Astrocyte (in vitro differentiated cells and primary cell): Measurements from ENCODE around the gene CNGA3. TPM values are rescaled to one million over a fixed set of nuclear protein-coding genes. Genes with fewer than 3 reads are reported as not detected.

Experiments
- DNase-seq: peaks from one replicate; pipeline ENCODE4 v3.0.0-alpha.2; 2010; ENCODE audit warnings: low read depth
- FAIRE-seq: peaks from 2 replicates; lab custom pipeline; 2011; peaks lifted over from hg19 to GRCh38; lab: Jason Lieb, UNC
- H2AFZ ChIP-seq: 2 replicates; pipeline ENCODE4 v1.6.0; 2012; ENCODE audit warnings: low read depth, low read length, inconsistent platforms
- H3K27ac ChIP-seq: 2 replicates; pipeline ENCODE4 v1.5.1; 2011; ENCODE audit warnings: low read depth, low read length, inconsistent platforms
- H3K27me3 ChIP-seq: 2 replicates; pipeline ENCODE4 v1.6.0; 2011; ENCODE audit warnings: low read length, inconsistent platforms; ENCODE audit not compliant: insufficient read depth
- H3K36me3 ChIP-seq: 2 replicates; pipeline ENCODE4 v1.5.1; 2011; ENCODE audit warnings: low read length, inconsistent platforms; ENCODE audit not compliant: insufficient read depth
- H3K4me1 ChIP-seq: 2 replicates; pipeline ENCODE4 v1.5.1; 2011; ENCODE audit warnings: low read length, inconsistent platforms; ENCODE audit not compliant: insufficient read depth
- H3K4me2 ChIP-seq: 2 replicates; pipeline ENCODE4 v1.6.0; 2012; ENCODE audit warnings: low read length, inconsistent platforms
- H3K4me3 ChIP-seq: 2 replicates; pipeline ENCODE4 v1.5.1; 2011; ENCODE audit warnings: low read depth, mild to moderate bottlenecking, low read length, inconsistent platforms; ENCODE audit not compliant: insufficient read depth
- H3K79me2 ChIP-seq: 2 replicates; pipeline ENCODE4 v1.6.0; 2012; ENCODE audit warnings: mild to moderate bottlenecking, low read length, inconsistent platforms; ENCODE audit not compliant: insufficient read depth
- H3K9ac ChIP-seq: 2 replicates; pipeline ENCODE4 v1.6.0; 2012; ENCODE audit warnings: mild to moderate bottlenecking, low read length, inconsistent platforms
- H3K9me3 ChIP-seq: 2 replicates; pipeline ENCODE4 v1.5.1; 2012; ENCODE audit warnings: low read depth, mild to moderate bottlenecking, low read length, inconsistent platforms; ENCODE audit not compliant: insufficient read depth
- H4K20me1 ChIP-seq: 2 replicates; pipeline ENCODE4 v1.6.0; 2012; ENCODE audit warnings: low read length, inconsistent platforms; ENCODE audit not compliant: insufficient read depth
- H3K27ac Mint-ChIP-seq: one replicate; pipeline ENCODE4 v1.8.0; 2021; ENCODE audit warnings: mild to moderate bottlenecking, mixed read lengths; ENCODE audit not compliant: unreplicated experiment
- H3K27me3 Mint-ChIP-seq: one replicate; pipeline ENCODE4 v1.8.0; 2021; ENCODE audit warnings: low read depth, mixed read lengths; ENCODE audit not compliant: unreplicated experiment
- H3K36me3 Mint-ChIP-seq: one replicate; pipeline ENCODE4 v1.8.0; 2021; ENCODE audit warnings: low read depth, mixed read lengths; ENCODE audit not compliant: unreplicated experiment
- H3K4me1 Mint-ChIP-seq: one replicate; pipeline ENCODE4 v1.8.0; 2021; ENCODE audit warnings: low read depth, mixed read lengths; ENCODE audit not compliant: unreplicated experiment
- H3K4me3 Mint-ChIP-seq: one replicate; pipeline ENCODE4 v1.8.0; 2021; ENCODE audit warnings: mild to moderate bottlenecking, moderate library complexity, mixed read lengths; ENCODE audit not compliant: unreplicated experiment
- H3K9me3 Mint-ChIP-seq: one replicate; pipeline ENCODE4 v1.8.0; 2021; ENCODE audit warnings: mild to moderate bottlenecking, mixed read lengths; ENCODE audit not compliant: unreplicated experiment
- EZH2 ChIP-seq: IDR thresholded peaks from 2 replicates; pipeline ENCODE4 v1.6.1; 2012; ENCODE audit warnings: mild to moderate bottlenecking, low read length, inconsistent platforms; ENCODE audit not compliant: insufficient read depth
- total RNA-seq: library from RNA; stranded (reverse); gene quantifications from 2 replicates; pipeline ENCODE4 v1.2.1, GENCODE V29; 2021
- TF ChIP-seq, protein P1 (sequence below): IDR thresholded peaks from 2 replicates; pipeline ENCODE4 v1.5.1; 2011; ENCODE audit warnings: low read depth, mild to moderate bottlenecking, inconsistent platforms, low read length, moderate library complexity; ENCODE audit not compliant: insufficient read depth

Gene CNGA3
- total RNA-seq, 1 donor from 2014 or later: not detected

DNA sequence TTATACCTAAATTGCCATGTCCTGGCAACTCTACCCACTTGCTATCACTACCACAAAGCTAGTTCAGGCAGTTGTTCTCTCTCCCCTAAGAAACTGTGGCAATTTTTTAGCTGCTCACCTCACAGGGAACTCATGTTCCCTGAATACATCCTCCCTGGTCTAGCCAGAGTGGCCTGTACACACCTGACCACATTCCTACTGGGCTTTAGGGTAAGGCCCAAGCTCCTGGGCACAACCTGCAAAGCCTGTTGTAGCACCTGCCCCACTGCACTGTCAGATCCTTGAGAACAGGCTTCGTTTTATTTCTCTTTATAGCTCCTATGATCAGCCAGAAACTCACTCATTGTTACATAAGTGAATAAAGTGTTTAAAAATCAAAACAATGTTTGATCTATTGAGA, 21.5 kb downstream of the CNGA3 start:
- no peaks in the 10 kb centered on the region for H3K4me1 ChIP-seq
- H3K4me3 Mint-ChIP-seq: no peak overlapping the region

DNA sequence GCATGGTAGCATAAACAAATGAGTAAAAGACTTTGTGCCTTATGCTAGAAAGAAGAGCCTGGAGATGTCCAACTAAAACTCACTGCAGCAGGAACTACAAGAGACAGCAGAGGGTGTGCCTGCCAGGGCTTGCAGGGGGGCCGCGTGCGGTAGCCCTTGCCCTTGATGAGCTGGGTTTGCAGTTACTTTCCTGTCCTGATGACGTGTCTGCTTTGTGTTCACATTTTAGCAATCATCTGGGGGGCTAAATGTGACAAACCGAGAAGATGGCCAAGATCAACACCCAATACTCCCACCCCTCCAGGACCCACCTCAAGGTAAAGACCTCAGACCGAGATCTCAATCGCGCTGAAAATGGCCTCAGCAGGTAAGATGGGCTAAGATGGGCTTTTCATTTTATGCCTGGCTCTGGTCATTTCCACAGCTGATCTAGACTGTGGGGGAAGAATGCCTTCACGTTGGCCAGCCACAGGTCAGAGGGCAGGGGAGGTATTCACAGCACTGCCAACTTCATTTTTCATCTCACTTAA, 23.5 kb downstream of the CNGA3 start:
- Histone ChIP-seq H3K27me3 (peaks cover 4% of the 10 kb centered on the region), H2AFZ (no peak overlapping the region), H3K79me2 (no peaks in the 10 kb centered on the region), H3K9me3 (peaks cover 8% of the 10 kb centered on the region), H4K20me1 (no peaks in the 10 kb centered on the region), H3K36me3 (no peaks in the 10 kb centered on the region), H3K9ac (no peak overlapping the region), H3K4me2 (no peak overlapping the region), H3K4me1 (no peaks in the 10 kb centered on the region), H3K4me3 (no peak overlapping the region), H3K27ac (no peak overlapping the region)
- H3K27me3 Mint-ChIP-seq: peaks cover 31% of the 10 kb centered on the region
- TF ChIP-seq, protein P1, sequence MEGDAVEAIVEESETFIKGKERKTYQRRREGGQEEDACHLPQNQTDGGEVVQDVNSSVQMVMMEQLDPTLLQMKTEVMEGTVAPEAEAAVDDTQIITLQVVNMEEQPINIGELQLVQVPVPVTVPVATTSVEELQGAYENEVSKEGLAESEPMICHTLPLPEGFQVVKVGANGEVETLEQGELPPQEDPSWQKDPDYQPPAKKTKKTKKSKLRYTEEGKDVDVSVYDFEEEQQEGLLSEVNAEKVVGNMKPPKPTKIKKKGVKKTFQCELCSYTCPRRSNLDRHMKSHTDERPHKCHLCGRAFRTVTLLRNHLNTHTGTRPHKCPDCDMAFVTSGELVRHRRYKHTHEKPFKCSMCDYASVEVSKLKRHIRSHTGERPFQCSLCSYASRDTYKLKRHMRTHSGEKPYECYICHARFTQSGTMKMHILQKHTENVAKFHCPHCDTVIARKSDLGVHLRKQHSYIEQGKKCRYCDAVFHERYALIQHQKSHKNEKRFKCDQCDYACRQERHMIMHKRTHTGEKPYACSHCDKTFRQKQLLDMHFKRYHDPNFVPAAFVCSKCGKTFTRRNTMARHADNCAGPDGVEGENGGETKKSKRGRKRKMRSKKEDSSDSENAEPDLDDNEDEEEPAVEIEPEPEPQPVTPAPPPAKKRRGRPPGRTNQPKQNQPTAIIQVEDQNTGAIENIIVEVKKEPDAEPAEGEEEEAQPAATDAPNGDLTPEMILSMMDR: no peak
- TF ChIP-seq EZH2: no peak
- no peak overlapping the region for H3K27ac Mint-ChIP-seq
- no peaks in the 10 kb centered on the region for H3K4me1 Mint-ChIP-seq
- peaks cover 7% of the 10 kb centered on the region for H3K9me3 Mint-ChIP-seq
- FAIRE-seq (no peak), DNase-seq (no peak)
- H3K36me3 Mint-ChIP-seq: no peaks in the 10 kb centered on the region
- H3K4me3 Mint-ChIP-seq: no peak overlapping the region

More for the DNA sequence above, 21.5 kb downstream of the CNGA3 start:
- Histone ChIP-seq H3K79me2 (no peaks in the 10 kb centered on the region), H3K9me3 (peaks cover 8% of the 10 kb centered on the region), H3K27ac (no peak overlapping the region), H3K4me2 (no peak overlapping the region), H3K9ac (no peak overlapping the region), H3K4me3 (no peak overlapping the region), H3K27me3 (no peaks in the 10 kb centered on the region), H3K36me3 (no peaks in the 10 kb centered on the region), H4K20me1 (no peaks in the 10 kb centered on the region), H2AFZ (no peak overlapping the region)
- H3K9me3 Mint-ChIP-seq: peaks cover 7% of the 10 kb centered on the region
- DNase-seq: no peak
- no peaks in the 10 kb centered on the region for H3K36me3 Mint-ChIP-seq
- FAIRE-seq: no peak
- no peaks in the 10 kb centered on the region for H3K4me1 Mint-ChIP-seq
- H3K27ac Mint-ChIP-seq: no peak overlapping the region
- H3K27me3 Mint-ChIP-seq: peaks cover 19% of the 10 kb centered on the region
- TF ChIP-seq, protein P1: no peak
- no peak for TF ChIP-seq EZH2

DNA sequence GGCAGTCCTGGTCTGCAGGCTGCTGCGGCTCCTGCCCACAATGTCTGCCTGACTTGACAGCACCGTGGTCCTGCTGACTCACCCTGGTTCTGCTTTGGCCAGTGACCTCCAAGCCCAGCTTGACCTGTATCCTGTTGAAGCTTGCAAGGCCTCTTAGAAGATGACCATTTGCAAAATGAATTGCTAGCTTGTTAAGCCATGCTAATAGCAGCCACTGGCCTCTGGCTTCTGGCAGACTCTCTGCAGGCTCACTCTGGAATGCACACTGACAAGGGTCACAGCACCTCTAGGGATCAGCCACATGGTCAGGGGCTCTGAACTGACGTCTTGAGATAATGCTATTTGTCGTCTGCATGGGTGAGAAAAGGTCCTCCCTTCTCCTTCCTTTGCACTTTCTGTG, 25.9 kb downstream of the CNGA3 start:
- no peak for FAIRE-seq
- H3K4me2 ChIP-seq: no peak overlapping the region
- peaks cover 7% of the 10 kb centered on the region for H3K9me3 Mint-ChIP-seq
- H4K20me1 ChIP-seq: no peaks in the 10 kb centered on the region
- no peak overlapping the region for H3K4me3 ChIP-seq
- H3K4me1 Mint-ChIP-seq: peaks cover 1% of the 10 kb centered on the region
- H3K79me2 ChIP-seq: no peaks in the 10 kb centered on the region
- no peak for DNase-seq
- no peak overlapping the region for H2AFZ ChIP-seq
- H3K27me3 Mint-ChIP-seq: peaks cover 42% of the 10 kb centered on the region
- TF ChIP-seq, protein P1: no peak
- TF ChIP-seq EZH2: no peak
- no peaks in the 10 kb centered on the region for H3K4me1 ChIP-seq
- H3K4me3 Mint-ChIP-seq: no peak overlapping the region
- H3K36me3 Mint-ChIP-seq: no peaks in the 10 kb centered on the region
- H3K36me3 ChIP-seq: no peaks in the 10 kb centered on the region
- H3K9me3 ChIP-seq: peaks cover 8% of the 10 kb centered on the region
- H3K27ac ChIP-seq: no peak overlapping the region
- H3K27me3 ChIP-seq: peaks cover 8% of the 10 kb centered on the region
- H3K9ac ChIP-seq: no peak overlapping the region
- no peak overlapping the region for H3K27ac Mint-ChIP-seq
